Sigmoid colon (tissue), 4 donors: Measurements from ENCODE around the gene INAFM1.
A peak's percentile ranks its signal among the peaks of the same experiment; 100 is the strongest.

Source experiments
- EP300 ChIP-seq, 4 donors: sonication (generic); formaldehyde crosslinking; IDR thresholded peaks; one replicate each; pipeline ENCODE4 v1.6.1; 2017; ENCODE audit warnings: antibody characterized with exemption in 4 of 4
- POLR2A ChIP-seq, 2 donors: fragments of 450-650 bp; IDR thresholded peaks; one replicate each; pipeline ENCODE4 v1.6.1; 2016; ENCODE audit warnings: antibody characterized with exemption in 2 of 2, mild to moderate bottlenecking in 2 of 2, moderate library complexity in 2 of 2
- POLR2AphosphoS5 ChIP-seq, 4 donors: sonication (generic); formaldehyde crosslinking; IDR thresholded peaks; one replicate each; pipeline ENCODE4 v1.6.1; 2017; ENCODE audit warnings: antibody characterized with exemption in 4 of 4
- TF ChIP-seq, protein P1 (sequence below), 4 experiments: fragments of 450-650 bp in 3 of 4; fragments of 200-600 bp in 1 of 4; IDR thresholded peaks; one replicate each; pipeline ENCODE4 v1.5.1; 2016 to 2019; ENCODE audit warnings: antibody characterized with exemption in 4 of 4, mild to moderate bottlenecking in 3 of 4, moderate library complexity in 2 of 4

DNA sequence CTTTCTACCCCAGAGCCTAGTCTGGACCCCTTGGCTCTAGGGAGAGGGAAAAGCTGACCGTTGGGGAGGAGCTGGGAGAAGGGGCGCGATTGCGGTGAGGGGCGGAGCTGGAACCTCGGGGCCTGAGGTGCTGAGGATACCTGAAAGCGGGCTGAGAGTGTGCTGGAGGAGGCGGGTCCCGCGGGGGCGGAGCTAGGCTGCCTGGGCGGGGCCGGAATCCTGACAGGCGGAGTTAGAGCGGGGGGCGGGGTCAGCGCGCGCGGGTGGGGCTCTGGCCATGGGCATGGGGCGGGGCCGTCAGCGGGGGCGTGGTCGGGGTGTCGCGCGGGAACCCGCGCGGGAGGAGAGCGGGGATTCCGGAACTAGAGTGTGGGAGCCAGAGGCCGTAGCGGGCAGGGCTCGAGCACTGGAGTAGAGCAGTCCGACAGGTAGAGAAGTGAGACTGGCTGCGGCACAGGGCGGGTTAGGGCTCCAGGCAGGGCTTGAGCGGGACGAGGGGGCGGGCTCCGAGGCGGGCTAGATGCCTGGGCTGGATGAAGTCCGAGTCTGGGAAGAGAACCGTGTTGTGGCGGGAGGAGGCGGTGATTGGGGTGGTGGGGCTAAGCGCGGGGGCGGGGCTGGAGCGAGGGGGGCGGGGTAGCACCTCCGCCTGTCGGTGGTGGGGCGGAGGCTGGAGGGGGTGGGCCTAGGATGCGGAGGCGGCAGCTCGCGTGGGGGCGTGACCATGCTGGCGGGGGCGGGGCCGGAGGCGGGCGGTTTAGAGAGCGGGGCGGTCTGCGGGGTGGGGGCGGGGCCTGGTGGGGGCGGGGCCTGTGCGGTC is at the start of gene INAFM1:
- TF ChIP-seq, protein P1, sequence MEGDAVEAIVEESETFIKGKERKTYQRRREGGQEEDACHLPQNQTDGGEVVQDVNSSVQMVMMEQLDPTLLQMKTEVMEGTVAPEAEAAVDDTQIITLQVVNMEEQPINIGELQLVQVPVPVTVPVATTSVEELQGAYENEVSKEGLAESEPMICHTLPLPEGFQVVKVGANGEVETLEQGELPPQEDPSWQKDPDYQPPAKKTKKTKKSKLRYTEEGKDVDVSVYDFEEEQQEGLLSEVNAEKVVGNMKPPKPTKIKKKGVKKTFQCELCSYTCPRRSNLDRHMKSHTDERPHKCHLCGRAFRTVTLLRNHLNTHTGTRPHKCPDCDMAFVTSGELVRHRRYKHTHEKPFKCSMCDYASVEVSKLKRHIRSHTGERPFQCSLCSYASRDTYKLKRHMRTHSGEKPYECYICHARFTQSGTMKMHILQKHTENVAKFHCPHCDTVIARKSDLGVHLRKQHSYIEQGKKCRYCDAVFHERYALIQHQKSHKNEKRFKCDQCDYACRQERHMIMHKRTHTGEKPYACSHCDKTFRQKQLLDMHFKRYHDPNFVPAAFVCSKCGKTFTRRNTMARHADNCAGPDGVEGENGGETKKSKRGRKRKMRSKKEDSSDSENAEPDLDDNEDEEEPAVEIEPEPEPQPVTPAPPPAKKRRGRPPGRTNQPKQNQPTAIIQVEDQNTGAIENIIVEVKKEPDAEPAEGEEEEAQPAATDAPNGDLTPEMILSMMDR (IDR thresholded peaks at IDR 0.05) = no peak
- TF ChIP-seq POLR2A (IDR thresholded peaks at IDR 0.05) = peak in 1 of 2 donors; percentile 5
- peak; percentile 57 to 74 (median 70) for TF ChIP-seq POLR2AphosphoS5 (IDR thresholded peaks at IDR 0.05)
- TF ChIP-seq EP300 (IDR thresholded peaks at IDR 0.05) = no peak
